Cardiac muscle cell (in vitro differentiated cells and primary cell): ENCODE measurements around the gene EEF1AKMT3. TPM values are rescaled to one million over a fixed set of nuclear protein-coding genes. Genes with fewer than 3 reads are reported as not detected.
A peak's percentile ranks its signal among the peaks of the same experiment; 100 is the strongest.

Experiments
- DNase-seq, 2 donors: peaks; one replicate each; pipeline versions ENCODE4 v3.0.0 to v3.0.0-alpha.2; 2010 to 2017; ENCODE audit warnings: low read depth in 1 of 2, low spot score in 1 of 2
- H3K27ac ChIP-seq: fragments of 200-600 bp; sonication (generic); 2 replicates; pipeline ENCODE4 v1.5.1; 2016
- H3K27me3 ChIP-seq: fragments of 200-600 bp; sonication (generic); 2 replicates; pipeline ENCODE4 v1.6.0; 2016; ENCODE audit warnings: control low read depth
- H3K36me3 ChIP-seq: fragments of 200-600 bp; sonication (generic); 2 replicates; pipeline ENCODE4 v1.5.1; 2016; ENCODE audit warnings: control low read depth
- H3K4me1 ChIP-seq: fragments of 200-600 bp; sonication (generic); 2 replicates; pipeline ENCODE4 v1.8.1; 2017; ENCODE audit warnings: low read depth, mild to moderate bottlenecking, mixed run types
- H3K4me3 ChIP-seq: fragments of 200-600 bp; sonication (generic); 2 replicates; pipeline ENCODE4 v1.5.1; 2016; ENCODE audit warnings: mild to moderate bottlenecking
- H3K9me3 ChIP-seq: fragments of 200-600 bp; sonication (generic); 2 replicates; pipeline ENCODE4 v1.5.1; 2017; ENCODE audit warnings: low read depth, mild to moderate bottlenecking, control low read depth
- CTCF ChIP-seq: IDR thresholded peaks from 2 replicates; pipeline ENCODE4 v1.5.1; 2012; ENCODE audit warnings: low read depth, mild to moderate bottlenecking, low read length
- polyA plus RNA-seq: library from polyadenylated mRNA; unstranded; fragments of >200 nt; fragmentation: Nextera tagmentation; extraction: Ambion mirVana; gene quantifications from 2 replicates; pipeline ENCODE4 v1.2.1, GENCODE V29; 2016
- total RNA-seq: library from RNA; depleted of rRNA; stranded (reverse); fragments of >200 nt; gene quantifications from 2 replicates; pipeline ENCODE4 v1.2.3, GENCODE V29; 2016

EEF1AKMT3 gene
- total and polyA plus RNA-seq, 2 experiments from 2014 or later: 3.9 to 4.8 TPM

- Histone ChIP-seq H3K27ac (no peak overlapping the region), H3K4me3 (no peak overlapping the region), H3K36me3 (no peaks in the 10 kb centered on the region), H3K9me3 (no peaks in the 10 kb centered on the region), H3K4me1 (no peaks in the 10 kb centered on the region), H3K27me3 (peaks cover 67% of the 10 kb centered on the region)
- no peak for DNase-seq
- TF ChIP-seq CTCF: no peak
Measured at GRCh38 chr12:57764662-57765002, 7.8 kb upstream of the EEF1AKMT3 start.

GRCh38 chr12:57765003-57765697 is 7.3 kb upstream of the EEF1AKMT3 start:
- Histone ChIP-seq H3K4me1 (no peaks in the 10 kb centered on the region), H3K9me3 (no peaks in the 10 kb centered on the region), H3K36me3 (no peaks in the 10 kb centered on the region), H3K27ac (no peak overlapping the region), H3K27me3 (peaks cover 67% of the 10 kb centered on the region), H3K4me3 (no peak overlapping the region)
- peak; percentile 47 for TF ChIP-seq CTCF
- peak; percentile 36 to 37 for DNase-seq

- peak overlapping the region; percentile 9 for H3K4me3 ChIP-seq
- H3K27ac ChIP-seq: no peak overlapping the region
- no peak for DNase-seq
- no peaks in the 10 kb centered on the region for H3K36me3 ChIP-seq
- no peaks in the 10 kb centered on the region for H3K4me1 ChIP-seq
- H3K9me3 ChIP-seq: no peaks in the 10 kb centered on the region
- TF ChIP-seq CTCF: no peak
- H3K27me3 ChIP-seq: peaks cover 67% of the 10 kb centered on the region
Measured at GRCh38 chr12:57765698-57766463, 6.5 kb upstream of the EEF1AKMT3 start.

- H3K27me3 ChIP-seq: peaks cover 62% of the 10 kb centered on the region
- peak; percentile 45 to 59 for DNase-seq
Measured at GRCh38 chr12:57766464-57767304, 5.7 kb upstream of the EEF1AKMT3 start, which contains the start of gene CYP27B1. TSS of gene CYP27B1 (minus strand) at chr12:57767078. CDS start at chr12:57767041, 37 bp downstream.

More at GRCh38 chr12:57766464-57767304, 5.7 kb upstream of the EEF1AKMT3 start, which contains the start of gene CYP27B1:
- Histone ChIP-seq H3K36me3 (no peaks in the 10 kb centered on the region), H3K9me3 (no peaks in the 10 kb centered on the region), H3K4me1 (peaks cover 4% of the 10 kb centered on the region), H3K4me3 (peak within 1 kb of the TSS; percentile 9), H3K27ac (no peak within 1 kb of the TSS)
- TF ChIP-seq CTCF: peak; percentile 14
